IMR-90 (cell line): ENCODE results near the gene PKD2L1. TPM values are rescaled to one million over a fixed set of nuclear protein-coding genes. Genes with fewer than 3 reads are reported as not detected.

Experiments used
- ATAC-seq: fragments of 200-7000 bp; cut with Tn5 transposase; 2 replicates; pipeline ENCODE4 v1.9.1; 2020; ENCODE audit warnings: low read depth, mild to moderate bottlenecking, moderate library complexity
- BruUV-seq: library from RNA; stranded (reverse); fragments of 400-500 nt; replicated peaks from 2 replicates; lab custom pipeline; 2021; lab: Mats Ljungman, UMichigan
- CTCF ChIA-PET: fragments of 300-600 bp; formaldehyde crosslinking; extraction: SDS; loops from one replicate; lab custom pipeline; 2021; ENCODE audit warnings: antibody characterized with exemption; lab: Yijun Ruan, JAX
- POLR2A ChIA-PET: fragments of 300-600 bp; sonication (Branson Sonifier 250); formaldehyde crosslinking; loops from one replicate; lab custom pipeline; 2022; ENCODE audit warnings: antibody characterized with exemption; ENCODE audit not compliant: unreplicated experiment; lab: Charles Lee
- DNase-seq: peaks from one replicate; pipeline ENCODE4 v3.0.0; 2013
- H2AFZ ChIP-seq: replicated peaks from 2 replicates; pipeline ENCODE3; 2013; ENCODE audit warnings: low read length, mild to moderate bottlenecking; ENCODE audit not compliant: poor library complexity
- H2AK5ac ChIP-seq: 2 replicates; pipeline ENCODE4 v1.6.1; 2013; ENCODE audit warnings: low read depth, low read length, inconsistent platforms
- H2AK9ac ChIP-seq: replicated peaks from 2 replicates; pipeline ENCODE3; 2013; ENCODE audit warnings: mild to moderate bottlenecking, low read depth, low read length, moderate library complexity; ENCODE audit not compliant: poor library complexity
- H2BK120ac ChIP-seq: 2 replicates; pipeline ENCODE4 v1.6.1; 2013; ENCODE audit warnings: low read depth, low read length, inconsistent platforms
- H2BK15ac ChIP-seq: 3 replicates; pipeline ENCODE4 v1.6.1; 2013; ENCODE audit warnings: low read depth, low read length, inconsistent platforms
- H2BK20ac ChIP-seq: 2 replicates; pipeline ENCODE4 v1.6.1; 2013; ENCODE audit warnings: low read depth, mild to moderate bottlenecking, inconsistent platforms, low read length, moderate library complexity
- H2BK5ac ChIP-seq: 2 replicates; pipeline ENCODE4 v1.6.1; 2013; ENCODE audit warnings: mild to moderate bottlenecking, low read depth, low read length, inconsistent platforms; ENCODE audit not compliant: poor library complexity, severe bottlenecking
- H3K14ac ChIP-seq: replicated peaks from 2 replicates; pipeline ENCODE4 v1.6.1; 2013; ENCODE audit warnings: low read depth, low read length, inconsistent platforms
- H3K18ac ChIP-seq: 2 replicates; pipeline ENCODE4 v1.6.1; 2013; ENCODE audit warnings: low read depth, low read length, control low read depth
- H3K23ac ChIP-seq: 2 replicates; pipeline ENCODE4 v1.6.1; 2013; ENCODE audit warnings: low read depth, low read length, inconsistent platforms
- H3K27ac ChIP-seq: 2 replicates; pipeline ENCODE4 v1.5.1; 2013; ENCODE audit warnings: mild to moderate bottlenecking, control low read depth, low read length; ENCODE audit not compliant: insufficient read depth
- H3K27me3 ChIP-seq: 2 replicates; pipeline ENCODE4 v1.6.1; 2013; ENCODE audit warnings: low read length; ENCODE audit not compliant: control insufficient read depth, insufficient read depth
- H3K36me3 ChIP-seq: 2 replicates; pipeline ENCODE4 v1.6.1; 2013; ENCODE audit warnings: low read length, mixed read lengths; ENCODE audit not compliant: control insufficient read depth, insufficient read depth
- H3K4ac ChIP-seq: 2 replicates; pipeline ENCODE4 v1.6.1; 2013; ENCODE audit warnings: low read depth, low read length, inconsistent platforms
- H3K4me1 ChIP-seq: 2 replicates; pipeline ENCODE4 v1.6.1; 2013; ENCODE audit warnings: low read length, mixed read lengths; ENCODE audit not compliant: control insufficient read depth, insufficient read depth
- H3K4me2 ChIP-seq: 2 replicates; pipeline ENCODE4 v1.6.1; 2013; ENCODE audit warnings: low read depth, mild to moderate bottlenecking, control low read depth, low read length, moderate library complexity
- H3K4me3 ChIP-seq: 2 replicates; pipeline ENCODE4 v1.5.1; 2013; ENCODE audit warnings: low read depth, mild to moderate bottlenecking, control low read depth, low read length, moderate library complexity; ENCODE audit not compliant: insufficient read depth
- H3K56ac ChIP-seq: 2 replicates; pipeline ENCODE4 v1.6.1; 2013; ENCODE audit warnings: low read length, inconsistent platforms; ENCODE audit not compliant: insufficient read depth; ENCODE audit errors: extremely low read depth
- H3K79me1 ChIP-seq, 2 experiments: 2 replicates each; pipeline ENCODE4 v1.6.1; 2013; ENCODE audit warnings: low read length in 2 of 2, inconsistent platforms in 1 of 2, low read depth in 1 of 2
- H3K9ac ChIP-seq: 2 replicates; pipeline ENCODE4 v1.6.1; 2013; ENCODE audit warnings: low read depth, low read length, control low read depth
- H3K9me1 ChIP-seq: 2 replicates; pipeline ENCODE4 v1.6.1; 2013; ENCODE audit warnings: low read length, inconsistent platforms; ENCODE audit not compliant: insufficient read depth
- H3K9me3 ChIP-seq: 2 replicates; pipeline ENCODE4 v1.6.1; 2013; ENCODE audit warnings: low read length; ENCODE audit not compliant: control insufficient read depth, insufficient read depth
- H4K20me1 ChIP-seq: 2 replicates; pipeline ENCODE4 v1.6.1; 2013; ENCODE audit warnings: low read length, inconsistent platforms; ENCODE audit not compliant: insufficient read depth
- H4K5ac ChIP-seq: 2 replicates; pipeline ENCODE4 v1.6.1; 2013; ENCODE audit warnings: mild to moderate bottlenecking, low read depth, low read length, control low read depth
- H4K8ac ChIP-seq, 2 experiments: 2 replicates each; pipeline ENCODE4 v1.6.1; 2013; ENCODE audit warnings: low read depth in 2 of 2, low read length in 2 of 2, control low read depth in 1 of 2, inconsistent platforms in 1 of 2
- H4K91ac ChIP-seq: 2 replicates; pipeline ENCODE4 v1.6.1; 2013; ENCODE audit warnings: low read depth, low read length, inconsistent platforms; ENCODE audit not compliant: insufficient read depth
- CEBPB ChIP-seq: IDR thresholded peaks from 2 replicates; pipeline ENCODE4 v1.6.1; 2012; ENCODE audit warnings: low read depth, low read length, improper control_type of control experiment
- MAFK ChIP-seq: IDR thresholded peaks from 2 replicates; pipeline ENCODE4 v1.6.1; 2012; ENCODE audit warnings: low read depth, low read length, improper control_type of control experiment
- MXI1 ChIP-seq: IDR thresholded peaks from 2 replicates; pipeline ENCODE4 v1.6.1; 2012; ENCODE audit warnings: low read depth, mild to moderate bottlenecking, low read length, moderate library complexity, borderline replicate concordance
- RFX5 ChIP-seq: IDR thresholded peaks from 2 replicates; pipeline ENCODE4 v1.8.0; 2012; ENCODE audit warnings: low read depth, mild to moderate bottlenecking, low read length, moderate library complexity
- WGBS, 2 experiments: methylation state at CpG; one replicate each; pipeline versions ENCODE4 v1.1.5 to v1.1.7; 2013; ENCODE audit warnings: missing lambda C conversion rate in 2 of 2; ENCODE audit not compliant: insufficient read length in 1 of 2; ENCODE audit errors: extremely low coverage in 2 of 2; 5-methylcytosine and 5-hydroxymethylcytosine counted together
- dilution Hi-C: fragments of 300-500 bp; cut with HindIII; formaldehyde crosslinking; loops from one replicate; pipeline ENCODE4 v1.14.3; 2018; ENCODE audit warnings: low sequenced_read_pairs; ENCODE audit not compliant: unreplicated experiment
- in situ Hi-C: fragments of 300-500 bp; cut with MboI; formaldehyde crosslinking; loops from 3 replicates; pipeline ENCODE4 v1.14.3; 2019; ENCODE audit warnings: low sequenced_read_pairs, inconsistent platforms, mixed read lengths
- intact Hi-C: fragments of 100-400 bp; cut with micrococcal nuclease; formaldehyde crosslinking; loops from 2 replicates; pipeline ENCODE4 v1.10.0; 2022
- polyA plus RNA-seq, 3 experiments: library from polyadenylated mRNA; depleted of rRNA; stranded (reverse); fragments of >200 nt; gene quantifications; 2 replicates each; pipeline ENCODE4 v1.2.3, GENCODE V29; 2012; ENCODE audit warnings: low replicate concordance in 1 of 3
- total RNA-seq: library from RNA; depleted of rRNA; stranded (reverse); fragments of >200 nt; gene quantifications from 2 replicates; pipeline ENCODE4 v1.2.3, GENCODE V29; 2012

Gene PKD2L1
- total and polyA plus RNA-seq, 2 of the 4 experiments (the other 2 are of a cell fraction): not detected

DNA sequence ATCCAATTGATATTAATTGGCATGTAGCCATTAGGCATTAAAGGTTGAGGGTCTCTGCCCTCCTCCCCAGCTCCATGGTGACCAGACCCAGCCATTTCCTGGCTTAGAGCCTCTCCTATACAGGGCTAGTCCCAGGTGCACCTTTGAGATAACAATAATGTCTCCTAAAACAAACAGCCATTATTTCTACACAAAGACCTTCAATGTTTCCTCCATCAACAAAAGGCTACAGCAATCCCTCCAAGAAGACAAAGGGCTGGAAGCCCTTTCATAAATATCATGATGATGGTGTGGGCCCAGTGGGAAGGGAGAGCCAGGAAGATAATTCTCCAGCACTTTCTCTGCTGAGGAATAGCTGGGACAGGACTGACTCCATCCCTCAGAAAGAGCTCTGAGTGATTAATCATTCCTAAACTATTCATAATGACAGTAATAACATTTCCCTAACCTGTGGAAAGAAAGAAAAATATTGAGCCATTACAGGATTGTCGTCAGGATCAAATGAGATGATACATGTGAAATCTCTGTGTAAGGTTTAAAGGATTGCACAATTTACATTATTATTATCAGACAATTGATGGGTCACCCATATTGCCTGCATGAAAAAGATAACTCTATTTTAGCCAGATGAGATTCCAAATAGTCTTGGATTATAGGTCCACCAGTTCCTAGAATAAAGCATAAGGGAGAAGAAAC, 10.2 kb downstream of the PKD2L1 start:
- H4K5ac ChIP-seq: no peak overlapping the region
- H3K9ac ChIP-seq: no peak overlapping the region
- no peak overlapping the region for H2BK5ac ChIP-seq
- no peak overlapping the region for H3K4me2 ChIP-seq
- dilution Hi-C loops (no loop called here), intact Hi-C loops (no loop called here), in situ Hi-C loops (no loop called here)
- no peaks in the 10 kb centered on the region for H4K20me1 ChIP-seq
- no peak overlapping the region for H2AK5ac ChIP-seq
- ChIA-PET CTCF (interaction anchor here (1.2 kb wide), 1 partner anchor 16 kb away, joined by 5 read pairs; no protein-coding TSS in a partner anchor), POLR2A (no interaction called here)
- no peak overlapping the region for H2AFZ ChIP-seq
- H3K14ac ChIP-seq: no peak overlapping the region
- no peaks in the 10 kb centered on the region for H3K36me3 ChIP-seq
- BruUV-seq: no TSS peak
- no peak overlapping the region for H4K8ac ChIP-seq
- ATAC-seq (no peak), DNase-seq (no peak)
- H3K18ac ChIP-seq: no peak overlapping the region
- no peak overlapping the region for H3K56ac ChIP-seq
- no peaks in the 10 kb centered on the region for H3K4me1 ChIP-seq
- no peak overlapping the region for H3K23ac ChIP-seq
- no peaks in the 10 kb centered on the region for H3K9me3 ChIP-seq
- no peaks in the 10 kb centered on the region for H3K9me1 ChIP-seq
- no peak overlapping the region for H2AK9ac ChIP-seq
- no peak overlapping the region for H3K4me3 ChIP-seq
- H2BK15ac ChIP-seq: no peak overlapping the region
- no CpG with 5 or more reads among the region's 1 CpG for WGBS, 2 experiments
- no peak overlapping the region for H3K27ac ChIP-seq
- peaks cover 8% of the 10 kb centered on the region for H3K27me3 ChIP-seq
- H4K91ac ChIP-seq: no peak overlapping the region
- TF ChIP-seq MAFK (no peak), RFX5 (no peak), CEBPB (peak; percentile 42; the same call in 1 of the 2 replicates), MXI1 (no peak)
- H2BK120ac ChIP-seq: no peak overlapping the region
- H3K79me1 ChIP-seq: no peaks in the 10 kb centered on the region
- no peak overlapping the region for H3K4ac ChIP-seq
- H2BK20ac ChIP-seq: no peak overlapping the region
